Kidney (tissue), 14 donors: ENCODE measurements around the gene UROS. TPM values are rescaled to one million over a fixed set of nuclear protein-coding genes. Genes with fewer than 3 reads are reported as not detected.

Experiments
- DNase-seq, 5 donors: peaks; one replicate each; pipeline ENCODE4 v3.0.0-alpha.2; 2013 to 2020
- FAIRE-seq: peaks from 2 replicates; lab custom pipeline; 2012; peaks lifted over from hg19 to GRCh38; lab: Jason Lieb, UNC
- H3K27ac ChIP-seq, 2 donors: one replicate each; pipeline ENCODE4 v1.7.0; 2013; ENCODE audit warnings: low read depth in 2 of 2, low read length in 2 of 2, inconsistent platforms in 1 of 2
- H3K27me3 ChIP-seq: one replicate; pipeline ENCODE4 v1.7.1; 2013; ENCODE audit warnings: low read length, inconsistent platforms; ENCODE audit not compliant: control insufficient read depth, insufficient read depth
- H3K36me3 ChIP-seq, 3 donors: one replicate each; pipeline versions ENCODE4 v1.7.0 to v1.7.1; 2013; ENCODE audit warnings: low read length in 3 of 3, control low read depth in 1 of 3, inconsistent platforms in 1 of 3; ENCODE audit not compliant: insufficient read depth in 3 of 3, control insufficient read depth in 2 of 3
- H3K4me1 ChIP-seq, 3 donors: one replicate each; pipeline versions ENCODE4 v1.7.0 to v1.7.1; 2013; ENCODE audit warnings: low read length in 3 of 3, inconsistent platforms in 1 of 3, low read depth in 1 of 3; ENCODE audit not compliant: control insufficient read depth in 2 of 3, insufficient read depth in 2 of 3
- H3K4me3 ChIP-seq, 3 donors: one replicate each; pipeline versions ENCODE4 v1.7.0 to v1.8.1; 2013; ENCODE audit warnings: low read length in 3 of 3, control low read depth in 1 of 3, inconsistent platforms in 1 of 3
- H3K9ac ChIP-seq, 3 donors: one replicate each; pipeline versions ENCODE4 v1.7.0 to v1.7.1; 2013; ENCODE audit warnings: low read length in 3 of 3, control low read depth in 1 of 3, inconsistent platforms in 1 of 3
- H3K9me3 ChIP-seq, 3 donors: one replicate each; pipeline versions ENCODE4 v1.7.0 to v1.7.1; 2013; ENCODE audit warnings: low read length in 3 of 3, control low read depth in 1 of 3, inconsistent platforms in 1 of 3; ENCODE audit not compliant: control insufficient read depth in 2 of 3, insufficient read depth in 1 of 3
- CTCF ChIP-seq: IDR thresholded peaks from 3 replicates; pipeline ENCODE4 v1.5.1; 2012; ENCODE audit warnings: mild to moderate bottlenecking, moderate library complexity, borderline replicate concordance; ENCODE audit not compliant: insufficient read depth; ENCODE audit errors: extremely low read depth
- intact Hi-C: fragments of 100-400 bp; cut with DNase I; formaldehyde crosslinking; loops from one replicate; pipeline ENCODE4 v1.11.1; 2022
- polyA plus RNA-seq: library from polyadenylated mRNA; stranded (reverse); fragments of 350-450 nt; fragmentation: Illumina TruSeq; extraction: RNeasy Lipid Tissue Mini Kit (QIAGEN cat#74804); gene quantifications from one replicate; pipeline ENCODE4 v1.2.3, GENCODE V29; 2014; ENCODE audit warnings: low read depth, low replicate concordance; ENCODE audit not compliant: insufficient read depth
- total RNA-seq: library from RNA; stranded (reverse); fragmentation: NEBNext Ultra II Directional; extraction: Animal tissue kit (Norgen Biotek cat#: 25700); gene quantifications from one replicate; pipeline ENCODE4 v1.2.1, GENCODE V29; 2021
- donor health status: control.
- donor health status: control.
- donor health status: control.
- donor health status: control.
- donor health status: control.
- donor health status: DM: yes; HTN: yes; CAD: no.
- donor health status: Normal renal cell carcinoma (clear cell type).

UROS gene
- total and polyA plus RNA-seq, 2 donors from 2014 or later = 42.1 to 81.7 TPM

GRCh38 chr10:125772864-125773180 is 50.2 kb downstream of the UROS start:
- Histone ChIP-seq H3K27ac (no peak overlapping the region), H3K36me3 (no peaks in the 10 kb centered on the region), H3K27me3 (no peaks in the 10 kb centered on the region), H3K4me1 (peaks cover 0 to 3% (median 0%) of the 10 kb centered on the region in 3 donors), H3K9ac (no peak overlapping the region), H3K4me3 (no peak overlapping the region), H3K9me3 (no peaks in the 10 kb centered on the region)
- intact Hi-C loops = no loop called here
- no peak for DNase-seq
- TF ChIP-seq CTCF = no peak
- no peak for FAIRE-seq

- intact Hi-C loops = no loop called here
- DNase-seq = no peak
- no peak overlapping the region for H3K27ac ChIP-seq
- H3K4me1 ChIP-seq = peaks cover 0 to 3% (median 0%) of the 10 kb centered on the region in 3 donors
- no peaks in the 10 kb centered on the region for H3K36me3 ChIP-seq
- H3K9ac ChIP-seq = no peak overlapping the region
- no peaks in the 10 kb centered on the region for H3K27me3 ChIP-seq
- no peak for TF ChIP-seq CTCF
- H3K4me3 ChIP-seq = no peak overlapping the region
- H3K9me3 ChIP-seq = no peaks in the 10 kb centered on the region
- no peak for FAIRE-seq
Measured at GRCh38 chr10:125772112-125772863, 50.8 kb downstream of the UROS start.

DNA sequence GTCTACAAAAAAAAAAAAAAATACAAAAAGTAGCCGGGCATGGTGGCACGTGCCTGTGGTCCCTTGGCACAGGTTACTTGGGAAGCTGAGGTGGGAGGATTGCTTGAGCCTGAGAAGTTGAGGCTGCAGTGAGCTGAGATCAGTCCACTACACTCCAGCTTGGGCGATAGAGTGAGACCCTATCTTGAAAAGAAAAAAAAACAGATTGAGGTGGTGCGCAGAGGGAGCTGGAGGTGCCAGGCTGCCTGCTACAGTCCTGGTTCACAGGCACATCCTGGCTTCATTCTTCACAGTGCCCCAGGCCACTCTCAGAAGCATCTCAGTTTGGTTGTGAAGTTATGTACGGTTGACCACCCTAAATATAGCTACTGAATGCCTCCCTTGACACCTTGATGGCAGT is 52.2 kb downstream of the UROS start:
- Histone ChIP-seq H3K27ac (no peak overlapping the region), H3K4me1 (peaks cover 0 to 3% (median 0%) of the 10 kb centered on the region in 3 donors), H3K27me3 (no peaks in the 10 kb centered on the region), H3K4me3 (no peak overlapping the region), H3K9ac (no peak overlapping the region), H3K9me3 (no peaks in the 10 kb centered on the region), H3K36me3 (no peaks in the 10 kb centered on the region)
- FAIRE-seq (no peak), DNase-seq (no peak)
- intact Hi-C loops = no loop called here
- TF ChIP-seq CTCF = no peak

DNA sequence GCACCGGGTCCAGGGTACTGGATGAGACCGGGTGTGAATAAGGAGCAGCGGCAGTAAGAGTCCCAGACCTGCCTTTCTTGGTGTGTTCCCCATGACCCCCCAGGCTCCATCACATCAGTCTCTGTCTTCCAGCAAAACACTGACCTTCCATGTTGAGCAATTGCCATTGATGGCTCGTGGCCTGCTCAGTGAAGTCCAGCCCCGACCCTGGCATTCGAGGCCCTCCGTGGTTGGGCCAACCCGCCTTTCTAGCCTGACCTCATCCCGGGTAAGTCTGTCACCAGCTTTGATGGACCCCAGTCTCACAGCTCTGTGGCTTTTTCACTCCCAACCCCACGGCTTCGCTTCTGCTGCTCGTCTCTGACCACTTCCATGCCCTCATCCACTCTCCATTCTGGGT is 53.9 kb downstream of the UROS start:
- FAIRE-seq (no peak), DNase-seq (no peak)
- no peaks in the 10 kb centered on the region for H3K9me3 ChIP-seq
- peaks cover 1 to 9% (median 6%) of the 10 kb centered on the region in 3 donors for H3K36me3 ChIP-seq
- no peaks in the 10 kb centered on the region for H3K27me3 ChIP-seq
- H3K9ac ChIP-seq = no peak overlapping the region
- H3K4me1 ChIP-seq = peaks cover 0 to 3% (median 0%) of the 10 kb centered on the region in 3 donors
- intact Hi-C loops = no loop called here
- no peak overlapping the region for H3K27ac ChIP-seq
- H3K4me3 ChIP-seq = no peak overlapping the region
- TF ChIP-seq CTCF = no peak
